GM12878 (cell line): Measurements from ENCODE around the gene C8G. TPM values are rescaled to one million over a fixed set of nuclear protein-coding genes. Genes with fewer than 3 reads are reported as not detected.

Experiments
- BCL11A ChIP-seq: IDR thresholded peaks from 2 replicates; pipeline ENCODE4 v1.6.1; 2011; ENCODE audit warnings: low read depth, low read length
- CBFB ChIP-seq: IDR thresholded peaks from 2 replicates; pipeline ENCODE4 v1.6.1; 2016; ENCODE audit warnings: antibody characterized with exemption, low read depth
- CHD1 ChIP-seq: IDR thresholded peaks from 2 replicates; pipeline ENCODE4 v1.6.1; 2012; ENCODE audit warnings: low read depth, low read length, improper control_type of control experiment
- CHD2 ChIP-seq: IDR thresholded peaks from 2 replicates; pipeline ENCODE4 v1.6.1; 2011; ENCODE audit warnings: low read depth, low read length, improper control_type of control experiment, borderline replicate concordance
- DPF2 ChIP-seq: fragments of 450-650 bp; IDR thresholded peaks from 2 replicates; pipeline ENCODE4 v1.6.1; 2017; ENCODE audit warnings: mild to moderate bottlenecking
- EGR1 ChIP-seq, 2 experiments: IDR thresholded peaks; 1 replicate in 1 of 2; 2 replicates in 1 of 2; pipeline ENCODE4 v1.6.1; 2011 to 2012; ENCODE audit warnings: low read depth in 2 of 2, low read length in 2 of 2, borderline replicate concordance in 1 of 2, mild to moderate bottlenecking in 1 of 2, moderate library complexity in 1 of 2
- EZH2 ChIP-seq: IDR thresholded peaks from 2 replicates; pipeline ENCODE4 v1.6.1; 2012; ENCODE audit warnings: low read depth, mild to moderate bottlenecking, control low read depth, inconsistent platforms, low read length, borderline replicate concordance; ENCODE audit not compliant: control insufficient read depth
- IKZF2 ChIP-seq, 2 experiments: fragments of 450-650 bp; IDR thresholded peaks; 2 replicates each; pipeline ENCODE4 v1.6.1; 2017; ENCODE audit warnings: mild to moderate bottlenecking in 2 of 2, moderate library complexity in 2 of 2
- MEF2A ChIP-seq: IDR thresholded peaks from 2 replicates; pipeline ENCODE4 v1.6.1; 2011; ENCODE audit warnings: low read depth, mild to moderate bottlenecking, low read length, moderate library complexity; ENCODE audit not compliant: insufficient read depth
- MTA2 ChIP-seq: fragments of 450-650 bp; IDR thresholded peaks from 2 replicates; pipeline ENCODE4 v1.6.1; 2016; ENCODE audit warnings: low read depth, mild to moderate bottlenecking, moderate library complexity
- NBN ChIP-seq: fragments of 450-650 bp; IDR thresholded peaks from 2 replicates; pipeline ENCODE4 v1.6.1; 2016
- NR2C1 ChIP-seq: fragments of 450-650 bp; IDR thresholded peaks from 2 replicates; pipeline ENCODE4 v1.6.1; 2017; ENCODE audit warnings: antibody characterized with exemption, mild to moderate bottlenecking, moderate library complexity
- NR2C2 ChIP-seq: IDR thresholded peaks from 2 replicates; pipeline ENCODE4 v1.6.1; 2011; ENCODE audit warnings: borderline replicate concordance, low read depth; ENCODE audit not compliant: control insufficient read depth, insufficient read length
- RAD51 ChIP-seq: fragments of 450-650 bp; IDR thresholded peaks from 2 replicates; pipeline ENCODE4 v1.6.1; 2016; ENCODE audit warnings: moderate library complexity, mild to moderate bottlenecking, inconsistent platforms
- RELA ChIP-seq: fragments of 450-650 bp; IDR thresholded peaks from 2 replicates; pipeline ENCODE4 v1.8.0; 2014; ENCODE audit warnings: borderline replicate concordance; ENCODE audit not compliant: partially characterized antibody
- YBX1 ChIP-seq: fragments of 450-650 bp; IDR thresholded peaks from 2 replicates; pipeline ENCODE4 v1.6.1; 2016; ENCODE audit warnings: antibody characterized with exemption
- ZBTB11 ChIP-seq: fragments of 450-650 bp; formaldehyde crosslinking; IDR thresholded peaks from 2 replicates; pipeline ENCODE4 v1.5.0; 2022; ENCODE audit warnings: mild to moderate bottlenecking, missing genetic modification characterization
- ZBTB40 ChIP-seq: fragments of 450-650 bp; IDR thresholded peaks from 2 replicates; pipeline ENCODE4 v1.6.1; 2016; ENCODE audit warnings: mild to moderate bottlenecking, moderate library complexity, borderline replicate concordance
- ZNF274 ChIP-seq: IDR thresholded peaks from one replicate; pipeline ENCODE4 v1.8.0; 2011; ENCODE audit not compliant: insufficient read length, insufficient read depth
- ZNF687 ChIP-seq: fragments of 450-650 bp; IDR thresholded peaks from 2 replicates; pipeline ENCODE4 v1.6.1; 2017; ENCODE audit warnings: mild to moderate bottlenecking, moderate library complexity
- polyA plus RNA-seq, 11 experiments: library from polyadenylated mRNA; depleted of rRNA in 4 of 11; unstranded in 6 of 11; stranded (reverse) in 5 of 11; fragments of >200 nt; fragmentation: Nextera tagmentation in 4 of 11; fragmentation: Illumina TruSeq in 1 of 11; extraction: Ambion mirVana in 4 of 11; extraction: Trizol in 1 of 11; gene quantifications; 1 replicate in 1 of 11; 2 replicates in 10 of 11; pipeline versions ENCODE4 v1.2.1 to v1.2.3, GENCODE V29; 2011 to 2016; ENCODE audit warnings: inconsistent platforms in 2 of 11, missing spikeins in 2 of 11, low read depth in 1 of 11
- total RNA-seq, 4 experiments: library from RNA; depleted of rRNA in 3 of 4; stranded (reverse); fragments of >200 nt in 3 of 4; fragmentation: Illumina TruSeq in 1 of 4; extraction: Trizol in 1 of 4; gene quantifications; 2 replicates each; pipeline versions ENCODE4 v1.2.1 to v1.2.3, GENCODE V29; 2013 to 2021

The C8G gene
- total and polyA plus RNA-seq, 10 of the 15 experiments (the other 5 are each of a cell fraction or from before 2014, with no cell fraction given) = 0.26 to 0.69 (median 0.50) TPM; not detected in 7

GRCh38 chr9:136965771-136966484 is 20.9 kb downstream of the C8G start (continued):
- TF ChIP-seq CHD1 = no peak
- TF ChIP-seq NBN = 0 out of 2 replicates have a peak, but pooled peaks have one; percentile 25
- no peak for TF ChIP-seq EGR1 (IDR thresholded peaks at IDR 0.05; ENCODE audit: borderline replicate concordance in 1 of 2, low read depth in 2 of 2, low read length in 2 of 2)
- TF ChIP-seq BCL11A = no peak
- TF ChIP-seq YBX1 = no peak
- no peak for TF ChIP-seq ZBTB40
- no peak for TF ChIP-seq ZNF274
- TF ChIP-seq NR2C1 = no peak
- TF ChIP-seq DPF2 = 0 out of 2 replicates have a peak, but pooled peaks have one; percentile 22
- TF ChIP-seq IKZF2 (IDR thresholded peaks at IDR 0.05) = no peak
- no peak for TF ChIP-seq RELA
- TF ChIP-seq MTA2 = no peak
- TF ChIP-seq CBFB = no peak
- no peak for TF ChIP-seq EZH2
- TF ChIP-seq ZBTB11 (CRISPR knock-in tag) = no peak
- TF ChIP-seq NR2C2 = no peak
- TF ChIP-seq MEF2A = no peak
- peak; percentile 84 for TF ChIP-seq RAD51
- TF ChIP-seq CHD2 = no peak
- no peak for TF ChIP-seq ZNF687
